Measurements from ENCODE around the gene MICU1. TPM values are rescaled to one million over a fixed set of nuclear protein-coding genes. Genes with fewer than 3 reads are reported as not detected.

Gene MICU1
- total and polyA plus RNA-seq, 2 experiments from 2014 or later, result 27.5 to 52.3 TPM

- TF ChIP-seq, protein P1, sequence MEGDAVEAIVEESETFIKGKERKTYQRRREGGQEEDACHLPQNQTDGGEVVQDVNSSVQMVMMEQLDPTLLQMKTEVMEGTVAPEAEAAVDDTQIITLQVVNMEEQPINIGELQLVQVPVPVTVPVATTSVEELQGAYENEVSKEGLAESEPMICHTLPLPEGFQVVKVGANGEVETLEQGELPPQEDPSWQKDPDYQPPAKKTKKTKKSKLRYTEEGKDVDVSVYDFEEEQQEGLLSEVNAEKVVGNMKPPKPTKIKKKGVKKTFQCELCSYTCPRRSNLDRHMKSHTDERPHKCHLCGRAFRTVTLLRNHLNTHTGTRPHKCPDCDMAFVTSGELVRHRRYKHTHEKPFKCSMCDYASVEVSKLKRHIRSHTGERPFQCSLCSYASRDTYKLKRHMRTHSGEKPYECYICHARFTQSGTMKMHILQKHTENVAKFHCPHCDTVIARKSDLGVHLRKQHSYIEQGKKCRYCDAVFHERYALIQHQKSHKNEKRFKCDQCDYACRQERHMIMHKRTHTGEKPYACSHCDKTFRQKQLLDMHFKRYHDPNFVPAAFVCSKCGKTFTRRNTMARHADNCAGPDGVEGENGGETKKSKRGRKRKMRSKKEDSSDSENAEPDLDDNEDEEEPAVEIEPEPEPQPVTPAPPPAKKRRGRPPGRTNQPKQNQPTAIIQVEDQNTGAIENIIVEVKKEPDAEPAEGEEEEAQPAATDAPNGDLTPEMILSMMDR (conservative IDR thresholded peaks at IDR 0.05; ENCODE audit: low read depth in 2 of 2), result no peak
Measured at GRCh38 chr10:72320676-72321247, 305.1 kb downstream of the MICU1 start (continued).

- no peaks in the 10 kb centered on the region for H3K9me2 ChIP-seq (ENCODE audit: insufficient read depth)
- H3K4me3 Mint-ChIP-seq, result peak overlapping the region; percentile 43
- TF ChIP-seq EZH2 (IDR thresholded peaks at IDR 0.05; ENCODE audit: low read depth, unreplicated experiment), result no peak
- TF ChIP-seq CREB1 (CRISPR knock-in tag; IDR thresholded peaks at IDR 0.05; ENCODE audit: low read depth), result 0 out of 2 replicates have a peak, but pooled peaks have one; percentile 3
- TF ChIP-seq, protein P1 (conservative IDR thresholded peaks at IDR 0.05; ENCODE audit: low read depth in 2 of 2), result no peak; a peak in 1 of 4 replicates
- TF ChIP-seq POLR2AphosphoS5 (IDR thresholded peaks at IDR 0.05; ENCODE audit: low read depth), result peak; percentile 40; the same call in 1 of the 2 replicates
- TF ChIP-seq, protein P2, sequence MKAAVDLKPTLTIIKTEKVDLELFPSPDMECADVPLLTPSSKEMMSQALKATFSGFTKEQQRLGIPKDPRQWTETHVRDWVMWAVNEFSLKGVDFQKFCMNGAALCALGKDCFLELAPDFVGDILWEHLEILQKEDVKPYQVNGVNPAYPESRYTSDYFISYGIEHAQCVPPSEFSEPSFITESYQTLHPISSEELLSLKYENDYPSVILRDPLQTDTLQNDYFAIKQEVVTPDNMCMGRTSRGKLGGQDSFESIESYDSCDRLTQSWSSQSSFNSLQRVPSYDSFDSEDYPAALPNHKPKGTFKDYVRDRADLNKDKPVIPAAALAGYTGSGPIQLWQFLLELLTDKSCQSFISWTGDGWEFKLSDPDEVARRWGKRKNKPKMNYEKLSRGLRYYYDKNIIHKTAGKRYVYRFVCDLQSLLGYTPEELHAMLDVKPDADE (IDR thresholded peaks at IDR 0.05), result peak; percentile 58
Measured at GRCh38 chr10:72319416-72320254, 306.2 kb downstream of the MICU1 start.

More at GRCh38 chr10:72319416-72320254, 306.2 kb downstream of the MICU1 start:
- Histone ChIP-seq H3K4me3 (peak overlapping the region; percentile 61), H3K79me2 (replicated peaks; ENCODE audit: insufficient read depth) (no peaks in the 10 kb centered on the region), H3K4me1 (ENCODE audit: insufficient read depth) (peaks cover 34% of the 10 kb centered on the region), H4K20me1 (replicated peaks; ENCODE audit: insufficient read depth) (no peaks in the 10 kb centered on the region), H3K4me2 (peak overlapping the region; percentile 87), H3F3A (replicated peaks; ENCODE audit: low read depth) (peaks cover 13% of the 10 kb centered on the region), H2AFZ (peak overlapping the region; percentile 92), H3K27me3 (ENCODE audit: insufficient read depth) (no peaks in the 10 kb centered on the region), H3K27ac (ENCODE audit: low read depth) (peak overlapping the region; percentile 98), H3K36me3 (ENCODE audit: insufficient read depth) (no peaks in the 10 kb centered on the region)
- H3K27me3 Mint-ChIP-seq (ENCODE audit: insufficient read depth, low read depth, poor library complexity), result peaks cover 25% of the 10 kb centered on the region
- peaks cover 58% of the 10 kb centered on the region for H3K4me1 Mint-ChIP-seq
- no peaks in the 10 kb centered on the region; the same call in 2 of the 3 replicates for H3K9me3 Mint-ChIP-seq
- ATAC-seq, result peak; percentile 62
- DNase-seq (ENCODE audit: low spot score), result peak; percentile 90
- H3K27ac Mint-ChIP-seq, result peak overlapping the region; percentile 100
- H3K36me3 Mint-ChIP-seq (ENCODE audit: low read depth), result no peaks in the 10 kb centered on the region; the same call in 2 of the 3 replicates

All from GM23338 (cell line).